Naive B cell (primary cell): Measurements from ENCODE around the gene ZNF70. TPM values are rescaled to one million over a fixed set of nuclear protein-coding genes. Genes with fewer than 3 reads are reported as not detected.
"Not testable (repeated sequence)": the region's sequence is repeated elsewhere in the genome, so short reads cannot be mapped to it uniquely, and the experiment has no call there.

Experiments used
- ATAC-seq, 2 donors: fragments of 150-1000 bp; cut with Tn5 transposase; 2 replicates each; pipeline ENCODE4 v1.10.0; 2021; ENCODE audit warnings: low read depth in 2 of 2, mild to moderate bottlenecking in 2 of 2, moderate library complexity in 2 of 2
- DNase-seq: peaks from one replicate; pipeline ENCODE4 v3.0.0; 2022
- H3K27ac Mint-ChIP-seq, 6 donors: one replicate each; pipeline ENCODE4 v1.8.0; 2020 to 2022; ENCODE audit warnings: mild to moderate bottlenecking in 6 of 6, mixed read lengths in 6 of 6, moderate library complexity in 5 of 6, inconsistent platforms in 2 of 6
- H3K27me3 Mint-ChIP-seq, 3 donors: one replicate each; pipeline ENCODE4 v1.8.0; 2021 to 2022; ENCODE audit warnings: mixed read lengths in 3 of 3, mild to moderate bottlenecking in 1 of 3
- H3K36me3 Mint-ChIP-seq, 2 donors: one replicate each; pipeline ENCODE4 v1.8.0; 2020 to 2022; ENCODE audit warnings: mixed read lengths in 2 of 2, inconsistent platforms in 1 of 2, mild to moderate bottlenecking in 1 of 2
- H3K4me1 Mint-ChIP-seq, 3 donors: one replicate each; pipeline ENCODE4 v1.8.0; 2020 to 2022; ENCODE audit warnings: mixed read lengths in 3 of 3, inconsistent platforms in 1 of 3, mild to moderate bottlenecking in 1 of 3, moderate library complexity in 1 of 3
- H3K4me3 Mint-ChIP-seq, 8 donors: one replicate each; pipeline ENCODE4 v1.8.0; 2020 to 2022; ENCODE audit warnings: mild to moderate bottlenecking in 8 of 8, mixed read lengths in 8 of 8, moderate library complexity in 8 of 8, inconsistent platforms in 2 of 8
- H3K9me3 Mint-ChIP-seq, 7 donors: one replicate each; pipeline ENCODE4 v1.8.0; 2020 to 2022; ENCODE audit warnings: mixed read lengths in 7 of 7, mild to moderate bottlenecking in 5 of 7, inconsistent platforms in 2 of 7, moderate library complexity in 1 of 7
- polyA plus RNA-seq, 6 donors: library from polyadenylated mRNA; unstranded; fragments of 300-500 nt; fragmentation: Illumina TruSeq; gene quantifications; one replicate each; pipeline ENCODE4 v1.2.3, GENCODE V29; 2021; ENCODE audit warnings: low read depth in 6 of 6

ZNF70 gene
- polyA plus RNA-seq, 6 donors from 2014 or later, result 0.22 to 1.0 (median 0.47) TPM; not detected in 1

GRCh38 chr22:23749841-23750301, 1.0 kb downstream of the ZNF70 start:
- no peak for ATAC-seq
- Mint-ChIP-seq H3K27me3 (no peaks in the 10 kb centered on the region), H3K4me1 (peaks cover 44 to 61% (median 52%) of the 10 kb centered on the region in 3 donors), H3K36me3 (peaks cover 4% of the 10 kb centered on the region in 2 donors), H3K27ac (peak overlapping the region in 5 of 6 donors; percentile 27 to 99 (median 76)), H3K9me3 (peaks cover 0 to under 1% (median 0%) of the 10 kb centered on the region in 7 donors), H3K4me3 (peak overlapping the region; percentile 0 to 93 (median 84))
- DNase-seq, result no peak

- peak overlapping the region in 2 of 6 donors; percentile 66 to 81 for H3K27ac Mint-ChIP-seq
- no peak for ATAC-seq
- H3K9me3 Mint-ChIP-seq, result peaks cover 0 to 4% (median 0%) of the 10 kb centered on the region in 7 donors
- H3K4me3 Mint-ChIP-seq, result no peak overlapping the region
- H3K4me1 Mint-ChIP-seq, result peaks cover 25 to 28% (median 26%) of the 10 kb centered on the region in 3 donors
- no peaks in the 10 kb centered on the region for H3K27me3 Mint-ChIP-seq
- no peak for DNase-seq
- peaks cover 16 to 24% of the 10 kb centered on the region in 2 donors for H3K36me3 Mint-ChIP-seq
Observed at GRCh38 chr22:23745791-23746190, 5.1 kb downstream of the ZNF70 start.

GRCh38 chr22:23744485-23744884, 6.4 kb downstream of the ZNF70 start:
- peak overlapping the region in 2 of 6 donors; percentile 19 to 61 for H3K27ac Mint-ChIP-seq

GRCh38 chr22:23744001-23744400, 6.9 kb downstream of the ZNF70 start:
- Mint-ChIP-seq H3K4me3 (peak overlapping the region in 1 of 8 donors; percentile 43), H3K36me3 (peaks cover 16 to 24% of the 10 kb centered on the region in 2 donors), H3K27me3 (no peaks in the 10 kb centered on the region), H3K27ac (no peak overlapping the region), H3K9me3 (peaks cover 0 to 4% (median 0%) of the 10 kb centered on the region in 7 donors), H3K4me1 (peaks cover 13 to 15% (median 13%) of the 10 kb centered on the region in 3 donors)
- no peak for DNase-seq
- no peak for ATAC-seq

More at GRCh38 chr22:23744485-23744884, 6.4 kb downstream of the ZNF70 start:
- H3K4me1 Mint-ChIP-seq, result peaks cover 13 to 16% (median 13%) of the 10 kb centered on the region in 3 donors
- H3K36me3 Mint-ChIP-seq, result peaks cover 16 to 24% of the 10 kb centered on the region in 2 donors
- no peaks in the 10 kb centered on the region for H3K27me3 Mint-ChIP-seq
- H3K4me3 Mint-ChIP-seq, result no peak overlapping the region
- ATAC-seq, result no peak
- peaks cover 0 to 4% (median 0%) of the 10 kb centered on the region in 7 donors for H3K9me3 Mint-ChIP-seq
- no peak for DNase-seq

- DNase-seq (no peak), ATAC-seq (no peak)
- peaks cover 16 to 24% of the 10 kb centered on the region in 2 donors for H3K36me3 Mint-ChIP-seq
- no peak overlapping the region for H3K4me3 Mint-ChIP-seq
- H3K4me1 Mint-ChIP-seq, result peaks cover 13 to 15% (median 13%) of the 10 kb centered on the region in 3 donors
- no peaks in the 10 kb centered on the region for H3K27me3 Mint-ChIP-seq
- peak overlapping the region in 1 of 6 donors; percentile 56 for H3K27ac Mint-ChIP-seq
- H3K9me3 Mint-ChIP-seq, result peaks cover 0 to 4% (median 0%) of the 10 kb centered on the region in 7 donors
Observed at GRCh38 chr22:23743303-23743705, 7.6 kb downstream of the ZNF70 start.

GRCh38 chr22:23742505-23743264, 8.2 kb downstream of the ZNF70 start:
- Mint-ChIP-seq H3K9me3 (peaks cover 0 to 4% (median 0%) of the 10 kb centered on the region in 7 donors), H3K27me3 (no peaks in the 10 kb centered on the region), H3K4me3 (no peak overlapping the region), H3K4me1 (peaks cover 11 to 15% (median 13%) of the 10 kb centered on the region in 3 donors), H3K36me3 (peaks cover 16 to 24% of the 10 kb centered on the region in 2 donors), H3K27ac (no peak overlapping the region)
- ATAC-seq (no peak), DNase-seq (no peak)

GRCh38 chr22:23737696-23738095, 13.2 kb downstream of the ZNF70 start:
- H3K4me1 Mint-ChIP-seq, result peaks cover 0 to 9% (median 7%) of the 10 kb centered on the region in 3 donors
- DNase-seq, result no peak
- no peaks in the 10 kb centered on the region for H3K9me3 Mint-ChIP-seq
- no peak for ATAC-seq
- H3K27me3 Mint-ChIP-seq, result no peaks in the 10 kb centered on the region
- no peaks in the 10 kb centered on the region for H3K36me3 Mint-ChIP-seq
- no peak overlapping the region for H3K27ac Mint-ChIP-seq
- H3K4me3 Mint-ChIP-seq, result no peak overlapping the region

GRCh38 chr22:23728108-23728507, 22.8 kb downstream of the ZNF70 start:
- not testable (repeated sequence) for H3K9me3 Mint-ChIP-seq, DNase-seq, H3K4me1 Mint-ChIP-seq, H3K27me3 Mint-ChIP-seq, H3K4me3 Mint-ChIP-seq, ATAC-seq, H3K27ac Mint-ChIP-seq, H3K36me3 Mint-ChIP-seq

GRCh38 chr22:23722724-23723123, 28.2 kb downstream of the ZNF70 start:
- Mint-ChIP-seq H3K36me3 (no peaks in the 10 kb centered on the region), H3K27me3 (no peaks in the 10 kb centered on the region), H3K4me3 (no peak overlapping the region), H3K4me1 (no peaks in the 10 kb centered on the region), H3K27ac (peak overlapping the region in 1 of 6 donors; percentile 75), H3K9me3 (no peaks in the 10 kb centered on the region)
- no peak for DNase-seq
- peak in 1 of 2 donors; percentile 43 for ATAC-seq

GRCh38 chr22:23722160-23722559, 28.8 kb downstream of the ZNF70 start:
- DNase-seq, result no peak
- no peak for ATAC-seq
- peak overlapping the region in 1 of 6 donors; percentile 58 for H3K27ac Mint-ChIP-seq
- no peak overlapping the region for H3K4me3 Mint-ChIP-seq
- no peaks in the 10 kb centered on the region for H3K9me3 Mint-ChIP-seq
- peaks cover 0 to 5% (median 4%) of the 10 kb centered on the region in 3 donors for H3K4me1 Mint-ChIP-seq
- H3K36me3 Mint-ChIP-seq, result no peaks in the 10 kb centered on the region
- H3K27me3 Mint-ChIP-seq, result no peaks in the 10 kb centered on the region

GRCh38 chr22:23720855-23721254, 30.1 kb downstream of the ZNF70 start:
- DNase-seq, result no peak
- H3K4me1 Mint-ChIP-seq, result peaks cover 0 to 10% (median 10%) of the 10 kb centered on the region in 3 donors
- no peaks in the 10 kb centered on the region for H3K36me3 Mint-ChIP-seq
- no peaks in the 10 kb centered on the region for H3K27me3 Mint-ChIP-seq
- H3K9me3 Mint-ChIP-seq, result no peaks in the 10 kb centered on the region
- H3K4me3 Mint-ChIP-seq, result peak overlapping the region in 1 of 8 donors; percentile 18
- no peak overlapping the region for H3K27ac Mint-ChIP-seq
- no peak for ATAC-seq

GRCh38 chr22:23718371-23719165, 32.3 kb downstream of the ZNF70 start:
- Mint-ChIP-seq H3K9me3 (no peaks in the 10 kb centered on the region), H3K27me3 (no peaks in the 10 kb centered on the region), H3K27ac (peak overlapping the region in 2 of 6 donors; percentile 47 to 81), H3K36me3 (peaks cover 5 to 8% of the 10 kb centered on the region in 2 donors), H3K4me3 (peak overlapping the region in 7 of 8 donors; percentile 13 to 86 (median 42)), H3K4me1 (peaks cover 7 to 31% (median 26%) of the 10 kb centered on the region in 3 donors)
- ATAC-seq (no peak), DNase-seq (no peak)
